SK-N-SH (cell line): Measurements from ENCODE around the gene SLC6A11. TPM values are rescaled to one million over a fixed set of nuclear protein-coding genes. Genes with fewer than 3 reads are reported as not detected.

Experiments
- CTCF ChIA-PET: fragments of 300-600, 350-600 bp; formaldehyde crosslinking; extraction: SDS; loops from one replicate; lab custom pipeline; 2021; lab: Yijun Ruan, JAX
- POLR2A ChIA-PET: fragments of 350-600 bp; sonication (Branson Sonifier 250); formaldehyde crosslinking; extraction: SDS; loops from one replicate; lab custom pipeline; 2020; ENCODE audit warnings: antibody characterized with exemption, inconsistent platforms; lab: Yijun Ruan, JAX
- DNase-seq: peaks from one replicate; pipeline ENCODE4 v3.0.0; 2012
- H2AFZ ChIP-seq: fragments of 200-600 bp; sonication (generic); 2 replicates; pipeline ENCODE4 v1.8.1; 2016; ENCODE audit warnings: antibody characterized with exemption, mild to moderate bottlenecking, low read depth
- H3F3A ChIP-seq: fragments of 200-600 bp; sonication (generic); replicated peaks from 2 replicates; pipeline ENCODE3; 2016; ENCODE audit warnings: antibody characterized with exemption, mild to moderate bottlenecking; ENCODE audit not compliant: insufficient read depth
- H3K27ac ChIP-seq, 2 experiments: fragments of 200-500 bp in 1 of 2; fragments of 200-600 bp in 1 of 2; sonication (Bioruptor generic) in 1 of 2; sonication (generic), shearing (Covaris generic) in 1 of 2; 2 replicates each; pipeline versions ENCODE4 v1.5.1 to v1.6.1; 2014 to 2016; ENCODE audit warnings: low read depth in 2 of 2, inconsistent platforms in 1 of 2, low read length in 1 of 2, mild to moderate bottlenecking in 1 of 2, mixed read lengths in 1 of 2
- H3K27me3 ChIP-seq: fragments of 200-600 bp; sonication (generic), shearing (Covaris generic); 2 replicates; pipeline ENCODE4 v1.6.1; 2016; ENCODE audit warnings: mixed run types; ENCODE audit not compliant: insufficient read depth
- H3K36me3 ChIP-seq, 2 experiments: fragments of 200-500 bp in 1 of 2; fragments of 200-600 bp in 1 of 2; sonication (Bioruptor generic) in 1 of 2; sonication (generic) in 1 of 2; replicated peaks in 1 of 2; 2 replicates each; pipeline versions ENCODE3 to v1.5.1; 2014 to 2016; ENCODE audit warnings: low read length in 1 of 2, mild to moderate bottlenecking in 1 of 2; ENCODE audit not compliant: insufficient read depth in 2 of 2, control insufficient read depth in 1 of 2
- H3K4me1 ChIP-seq, 2 experiments: fragments of 200-500 bp in 1 of 2; fragments of 200-600 bp in 1 of 2; sonication (Bioruptor generic) in 1 of 2; sonication (generic), shearing (Covaris generic) in 1 of 2; 2 replicates each; pipeline versions ENCODE4 v1.5.1 to v1.6.1; 2014 to 2016; ENCODE audit warnings: low read depth in 1 of 2, low read length in 1 of 2, mixed run types in 1 of 2; ENCODE audit not compliant: insufficient read depth in 2 of 2, control insufficient read depth in 1 of 2
- H3K4me2 ChIP-seq: fragments of 200-600 bp; sonication (generic), shearing (Covaris generic); 2 replicates; pipeline ENCODE4 v1.6.1; 2017; ENCODE audit warnings: mixed run types
- H3K4me3 ChIP-seq, 2 experiments: fragments of 200-500 bp in 1 of 2; fragments of 200-600 bp in 1 of 2; sonication (Bioruptor generic) in 1 of 2; sonication (generic), shearing (Covaris generic) in 1 of 2; 2 replicates each; pipeline versions ENCODE4 v1.5.1 to v1.8.1; 2014 to 2016; ENCODE audit warnings: low read depth in 2 of 2, inconsistent platforms in 1 of 2, low read length in 1 of 2, mild to moderate bottlenecking in 1 of 2, mixed read lengths in 1 of 2, moderate library complexity in 1 of 2
- H3K79me2 ChIP-seq: fragments of 200-600 bp; sonication (generic); 2 replicates; pipeline ENCODE4 v1.8.1; 2017; ENCODE audit warnings: mild to moderate bottlenecking; ENCODE audit not compliant: insufficient read depth
- H3K9ac ChIP-seq: fragments of 200-600 bp; sonication (generic); 2 replicates; pipeline ENCODE4 v1.6.1; 2017; ENCODE audit warnings: mixed run types
- H3K9me2 ChIP-seq: fragments of 200-600 bp; sonication (generic); 2 replicates; pipeline ENCODE4 v1.6.1; 2017; ENCODE audit warnings: mixed run types
- H3K9me3 ChIP-seq: fragments of 200-600 bp; sonication (generic); 2 replicates; pipeline ENCODE4 v1.6.1; 2017; ENCODE audit warnings: mixed run types, mild to moderate bottlenecking, moderate library complexity
- H4K20me1 ChIP-seq: fragments of 200-600 bp; sonication (generic); 2 replicates; pipeline ENCODE4 v1.6.1; 2017; ENCODE audit warnings: mild to moderate bottlenecking, mixed run types; ENCODE audit not compliant: insufficient read depth
- EP300 ChIP-seq, 2 experiments: IDR thresholded peaks; 2 replicates each; pipeline versions ENCODE4 v1.4.0 to v1.6.1; 2012; ENCODE audit warnings: borderline replicate concordance in 1 of 2, low read depth in 1 of 2, low read length in 1 of 2
- GABPA ChIP-seq: IDR thresholded peaks from 2 replicates; pipeline ENCODE4 v1.4.0; 2012; ENCODE audit warnings: low read depth, mild to moderate bottlenecking
- GATA2 ChIP-seq: sonication (generic); formaldehyde crosslinking; IDR thresholded peaks from 2 replicates; pipeline ENCODE4 v1.5.0; 2020; ENCODE audit warnings: mild to moderate bottlenecking, missing genetic modification reagents
- SIN3A ChIP-seq: IDR thresholded peaks from 2 replicates; pipeline ENCODE4 v1.6.1; 2012; ENCODE audit warnings: low read depth, mild to moderate bottlenecking, low read length, moderate library complexity, borderline replicate concordance
- SMC3 ChIP-seq: IDR thresholded peaks from 2 replicates; pipeline ENCODE4 v1.6.1; 2012; ENCODE audit warnings: low read depth, low read length, improper control_type of control experiment
- YY1 ChIP-seq: IDR thresholded peaks from 2 replicates; pipeline ENCODE4 v1.4.0; 2012; ENCODE audit warnings: low read depth, mild to moderate bottlenecking
- WGBS: methylation state at CpG from one replicate; pipeline ENCODE4 v1.1.6; 2017; ENCODE audit warnings: low lambda C conversion rate; 5-methylcytosine and 5-hydroxymethylcytosine counted together
- polyA plus RNA-seq, 3 experiments: library from polyadenylated mRNA; depleted of rRNA; stranded (reverse); fragments of >200 nt; gene quantifications; 2 replicates each; pipeline ENCODE4 v1.2.3, GENCODE V29; 2012
- TF ChIP-seq, protein P1 (sequence below): IDR thresholded peaks from 2 replicates; pipeline ENCODE4 v1.4.0; 2012; ENCODE audit warnings: low read depth, borderline replicate concordance
- TF ChIP-seq, protein P2 (sequence below): IDR thresholded peaks from 2 replicates; pipeline ENCODE4 v1.6.1; 2012; ENCODE audit warnings: mild to moderate bottlenecking, low read depth, low read length, moderate library complexity
- TF ChIP-seq, protein P3 (sequence below): IDR thresholded peaks from 2 replicates; pipeline ENCODE4 v1.4.0; 2012; ENCODE audit warnings: low read depth, borderline replicate concordance
- TF ChIP-seq, protein P4 (sequence below): IDR thresholded peaks from 2 replicates; pipeline ENCODE4; 2012

SLC6A11 gene
- polyA plus RNA-seq, 1 of the 3 experiments (the other 2 are of a cell fraction) = 0.03 TPM

DNA sequence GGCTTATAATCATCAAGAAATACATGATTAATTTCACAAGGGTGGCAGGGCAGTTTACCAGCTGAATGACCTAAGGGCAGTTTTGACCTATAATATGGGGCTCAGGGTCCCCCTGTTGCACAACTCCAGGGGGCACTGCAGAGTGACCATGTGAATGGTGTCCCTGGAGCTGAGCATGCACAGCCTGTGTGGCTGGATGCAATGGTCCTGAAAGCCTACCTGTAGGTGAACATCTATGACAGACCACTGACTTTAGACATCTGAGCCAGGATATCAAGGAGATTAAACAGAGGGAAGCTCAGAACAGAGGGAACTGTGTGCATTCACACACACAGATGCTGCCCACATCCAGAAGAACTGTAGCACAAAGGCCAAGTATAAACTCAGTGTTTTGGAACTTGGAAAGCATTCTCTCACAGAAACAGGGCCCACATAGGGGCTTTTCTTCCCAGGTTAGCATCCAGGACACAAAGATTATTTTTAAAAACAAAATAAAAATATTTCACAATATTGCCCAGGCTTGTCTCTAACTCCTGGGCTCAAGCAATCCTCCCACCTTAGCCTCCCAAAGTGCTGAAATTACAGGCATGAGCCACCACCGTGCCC is 7.8 kb upstream of the SLC6A11 start:
- Histone ChIP-seq H3K9me2 (no peaks in the 10 kb centered on the region), H3K79me2 (no peaks in the 10 kb centered on the region), H3K27me3 (no peaks in the 10 kb centered on the region)
- 8% methylated on average over 1 of the region's 1 CpG for WGBS
- POLR2A ChIA-PET = no interaction called here
- TF ChIP-seq, protein P1, sequence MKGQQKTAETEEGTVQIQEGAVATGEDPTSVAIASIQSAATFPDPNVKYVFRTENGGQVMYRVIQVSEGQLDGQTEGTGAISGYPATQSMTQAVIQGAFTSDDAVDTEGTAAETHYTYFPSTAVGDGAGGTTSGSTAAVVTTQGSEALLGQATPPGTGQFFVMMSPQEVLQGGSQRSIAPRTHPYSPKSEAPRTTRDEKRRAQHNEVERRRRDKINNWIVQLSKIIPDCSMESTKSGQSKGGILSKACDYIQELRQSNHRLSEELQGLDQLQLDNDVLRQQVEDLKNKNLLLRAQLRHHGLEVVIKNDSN = no peak
- TF ChIP-seq, protein P2, sequence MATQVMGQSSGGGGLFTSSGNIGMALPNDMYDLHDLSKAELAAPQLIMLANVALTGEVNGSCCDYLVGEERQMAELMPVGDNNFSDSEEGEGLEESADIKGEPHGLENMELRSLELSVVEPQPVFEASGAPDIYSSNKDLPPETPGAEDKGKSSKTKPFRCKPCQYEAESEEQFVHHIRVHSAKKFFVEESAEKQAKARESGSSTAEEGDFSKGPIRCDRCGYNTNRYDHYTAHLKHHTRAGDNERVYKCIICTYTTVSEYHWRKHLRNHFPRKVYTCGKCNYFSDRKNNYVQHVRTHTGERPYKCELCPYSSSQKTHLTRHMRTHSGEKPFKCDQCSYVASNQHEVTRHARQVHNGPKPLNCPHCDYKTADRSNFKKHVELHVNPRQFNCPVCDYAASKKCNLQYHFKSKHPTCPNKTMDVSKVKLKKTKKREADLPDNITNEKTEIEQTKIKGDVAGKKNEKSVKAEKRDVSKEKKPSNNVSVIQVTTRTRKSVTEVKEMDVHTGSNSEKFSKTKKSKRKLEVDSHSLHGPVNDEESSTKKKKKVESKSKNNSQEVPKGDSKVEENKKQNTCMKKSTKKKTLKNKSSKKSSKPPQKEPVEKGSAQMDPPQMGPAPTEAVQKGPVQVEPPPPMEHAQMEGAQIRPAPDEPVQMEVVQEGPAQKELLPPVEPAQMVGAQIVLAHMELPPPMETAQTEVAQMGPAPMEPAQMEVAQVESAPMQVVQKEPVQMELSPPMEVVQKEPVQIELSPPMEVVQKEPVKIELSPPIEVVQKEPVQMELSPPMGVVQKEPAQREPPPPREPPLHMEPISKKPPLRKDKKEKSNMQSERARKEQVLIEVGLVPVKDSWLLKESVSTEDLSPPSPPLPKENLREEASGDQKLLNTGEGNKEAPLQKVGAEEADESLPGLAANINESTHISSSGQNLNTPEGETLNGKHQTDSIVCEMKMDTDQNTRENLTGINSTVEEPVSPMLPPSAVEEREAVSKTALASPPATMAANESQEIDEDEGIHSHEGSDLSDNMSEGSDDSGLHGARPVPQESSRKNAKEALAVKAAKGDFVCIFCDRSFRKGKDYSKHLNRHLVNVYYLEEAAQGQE = no peak
- TF ChIP-seq GATA2 (CRISPR knock-in tag) (no peak), SIN3A (no peak), SMC3 (no peak), EP300 (IDR thresholded peaks at IDR 0.05; ENCODE audit: borderline replicate concordance in 1 of 2, low read depth in 1 of 2, low read length in 1 of 2) (no peak)
- TF ChIP-seq, protein P3, sequence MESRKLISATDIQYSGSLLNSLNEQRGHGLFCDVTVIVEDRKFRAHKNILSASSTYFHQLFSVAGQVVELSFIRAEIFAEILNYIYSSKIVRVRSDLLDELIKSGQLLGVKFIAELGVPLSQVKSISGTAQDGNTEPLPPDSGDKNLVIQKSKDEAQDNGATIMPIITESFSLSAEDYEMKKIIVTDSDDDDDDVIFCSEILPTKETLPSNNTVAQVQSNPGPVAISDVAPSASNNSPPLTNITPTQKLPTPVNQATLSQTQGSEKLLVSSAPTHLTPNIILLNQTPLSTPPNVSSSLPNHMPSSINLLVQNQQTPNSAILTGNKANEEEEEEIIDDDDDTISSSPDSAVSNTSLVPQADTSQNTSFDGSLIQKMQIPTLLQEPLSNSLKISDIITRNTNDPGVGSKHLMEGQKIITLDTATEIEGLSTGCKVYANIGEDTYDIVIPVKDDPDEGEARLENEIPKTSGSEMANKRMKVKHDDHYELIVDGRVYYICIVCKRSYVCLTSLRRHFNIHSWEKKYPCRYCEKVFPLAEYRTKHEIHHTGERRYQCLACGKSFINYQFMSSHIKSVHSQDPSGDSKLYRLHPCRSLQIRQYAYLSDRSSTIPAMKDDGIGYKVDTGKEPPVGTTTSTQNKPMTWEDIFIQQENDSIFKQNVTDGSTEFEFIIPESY = no peak
- TF ChIP-seq, all 33 proteins: peak for 0
- Histone ChIP-seq H3K36me3 (no peaks in the 10 kb centered on the region), H3K9me3 (no peaks in the 10 kb centered on the region), H3K27ac (no peak overlapping the region), H4K20me1 (no peaks in the 10 kb centered on the region), H3K4me3 (no peak overlapping the region), H3K4me2 (no peak overlapping the region), H2AFZ (no peak overlapping the region), H3K4me1 (no peaks in the 10 kb centered on the region), H3F3A (no peaks in the 10 kb centered on the region), H3K9ac (no peak overlapping the region)
- CTCF ChIA-PET = interaction anchor here (0.7 to 2.1 kb wide), 4 partner anchors 25 to 252 kb away, joined by 3 to 5 read pairs (median 4); no protein-coding TSS in a partner anchor
- no peak for DNase-seq

DNA sequence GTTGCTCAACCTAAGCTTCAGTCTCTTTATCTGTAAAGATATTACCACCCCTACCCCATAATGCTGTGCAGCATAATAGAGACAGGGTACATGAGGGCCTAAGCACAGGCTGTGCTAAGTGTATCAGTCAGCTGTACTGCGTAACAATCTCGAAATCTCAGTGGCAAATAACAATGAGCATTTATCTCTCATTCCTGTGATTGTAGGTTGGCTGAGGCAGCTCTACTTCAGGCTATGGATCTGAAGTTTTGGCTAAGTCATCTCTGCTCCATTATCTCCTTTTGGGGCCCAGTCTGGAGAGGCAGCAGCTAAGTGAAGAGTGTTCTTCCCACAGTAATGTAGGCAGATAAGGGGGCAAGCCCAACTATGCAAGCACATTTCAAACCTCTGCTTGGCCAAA is 7.1 kb upstream of the SLC6A11 start:
- H3K9me2 ChIP-seq = no peaks in the 10 kb centered on the region
- DNase-seq = no peak
- no peaks in the 10 kb centered on the region for H3K9me3 ChIP-seq
- H3K27ac ChIP-seq = no peak overlapping the region
- H3K4me1 ChIP-seq = no peaks in the 10 kb centered on the region
- H3F3A ChIP-seq = no peaks in the 10 kb centered on the region
- H3K36me3 ChIP-seq = no peaks in the 10 kb centered on the region
- H2AFZ ChIP-seq = no peak overlapping the region
- H3K79me2 ChIP-seq = no peaks in the 10 kb centered on the region
- H3K4me3 ChIP-seq = no peak overlapping the region
- H3K9ac ChIP-seq = no peak overlapping the region
- H3K4me2 ChIP-seq = no peak overlapping the region
- H4K20me1 ChIP-seq = no peaks in the 10 kb centered on the region
- POLR2A ChIA-PET = no interaction called here
- TF ChIP-seq, protein P3 = no peak
- TF ChIP-seq YY1 = no peak
- TF ChIP-seq GABPA = no peak
- TF ChIP-seq, protein P4, sequence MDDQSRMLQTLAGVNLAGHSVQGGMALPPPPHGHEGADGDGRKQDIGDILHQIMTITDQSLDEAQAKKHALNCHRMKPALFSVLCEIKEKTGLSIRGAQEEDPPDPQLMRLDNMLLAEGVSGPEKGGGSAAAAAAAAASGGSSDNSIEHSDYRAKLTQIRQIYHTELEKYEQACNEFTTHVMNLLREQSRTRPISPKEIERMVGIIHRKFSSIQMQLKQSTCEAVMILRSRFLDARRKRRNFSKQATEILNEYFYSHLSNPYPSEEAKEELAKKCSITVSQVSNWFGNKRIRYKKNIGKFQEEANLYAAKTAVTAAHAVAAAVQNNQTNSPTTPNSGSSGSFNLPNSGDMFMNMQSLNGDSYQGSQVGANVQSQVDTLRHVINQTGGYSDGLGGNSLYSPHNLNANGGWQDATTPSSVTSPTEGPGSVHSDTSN = no peak
- TF ChIP-seq, all 33 proteins: peak for 0
- WGBS = 43% methylated on average over 2 of the region's 2 CpGs
- no peaks in the 10 kb centered on the region for H3K27me3 ChIP-seq
- CTCF ChIA-PET = interaction anchor here (0.7 to 2.1 kb wide), 3 partner anchors 51 to 251 kb away, joined by 3 to 5 read pairs (median 5); no protein-coding TSS in a partner anchor
